Spleen (tissue), 7 donors: ENCODE results near the gene MED27.

Source experiments
- POLR2A ChIP-seq, 3 donors: fragments of 450-650 bp; IDR thresholded peaks; one replicate each; pipeline ENCODE4 v1.5.1; 2017; ENCODE audit warnings: antibody characterized with exemption in 3 of 3, mild to moderate bottlenecking in 1 of 3
- POLR2AphosphoS5 ChIP-seq, 3 donors: sonication (generic); formaldehyde crosslinking; IDR thresholded peaks; one replicate each; pipeline ENCODE4 v1.5.1; 2017; ENCODE audit warnings: antibody characterized with exemption in 3 of 3
- TF ChIP-seq, protein P1 (sequence below), 11 experiments: fragments of 200-600 bp in 7 of 11; fragments of 450-650 bp in 4 of 11; sonication (generic) in 4 of 11; IDR thresholded peaks in 8 of 11; conservative IDR thresholded peaks in 3 of 11; 1 replicate in 7 of 11; 2 replicates in 4 of 11; pipeline versions ENCODE4 v1.4.0 to v1.8.0; 2016 to 2021; ENCODE audit warnings: antibody characterized with exemption in 11 of 11, inconsistent platforms in 4 of 11, mild to moderate bottlenecking in 1 of 11
- donor health status: DM: no; HTN: no; CAD: no; lungs with moderate emphysema.
- donor health status: DM: no; HTN: no; CAD: no.
- donor health status: DM: no; HTN: no; CAD: no.

DNA sequence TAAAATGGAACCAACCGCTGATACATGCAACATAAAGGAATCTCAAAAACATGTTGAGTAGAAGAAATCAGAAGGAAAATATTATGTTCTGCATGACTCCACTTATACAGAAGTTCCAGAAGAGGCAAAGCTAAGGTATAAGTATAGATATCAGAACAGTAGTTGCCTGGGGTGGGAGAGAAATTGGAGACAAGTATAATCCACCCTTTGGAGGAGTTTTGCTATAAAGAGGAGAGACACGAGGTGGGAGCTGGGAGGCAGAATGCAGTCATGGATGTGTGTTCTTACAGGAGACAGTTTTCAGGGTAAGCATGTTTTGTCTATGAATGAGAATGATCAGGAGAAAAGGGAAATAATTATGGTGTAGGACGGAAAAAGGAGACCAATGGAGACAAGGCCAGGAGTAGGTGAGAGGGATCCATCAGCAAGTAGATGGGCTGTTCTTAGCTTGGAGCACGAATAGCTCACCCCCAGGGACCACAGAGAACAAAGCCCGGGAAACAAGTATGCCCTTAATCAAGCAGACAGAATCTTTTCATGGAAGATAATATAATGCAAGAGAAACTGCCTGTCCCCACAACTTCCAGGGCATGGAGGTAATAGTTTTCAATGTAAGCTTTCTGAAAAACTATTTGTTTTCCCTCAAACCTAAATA is 72.2 kb downstream of the MED27 start:
- TF ChIP-seq, protein P1, sequence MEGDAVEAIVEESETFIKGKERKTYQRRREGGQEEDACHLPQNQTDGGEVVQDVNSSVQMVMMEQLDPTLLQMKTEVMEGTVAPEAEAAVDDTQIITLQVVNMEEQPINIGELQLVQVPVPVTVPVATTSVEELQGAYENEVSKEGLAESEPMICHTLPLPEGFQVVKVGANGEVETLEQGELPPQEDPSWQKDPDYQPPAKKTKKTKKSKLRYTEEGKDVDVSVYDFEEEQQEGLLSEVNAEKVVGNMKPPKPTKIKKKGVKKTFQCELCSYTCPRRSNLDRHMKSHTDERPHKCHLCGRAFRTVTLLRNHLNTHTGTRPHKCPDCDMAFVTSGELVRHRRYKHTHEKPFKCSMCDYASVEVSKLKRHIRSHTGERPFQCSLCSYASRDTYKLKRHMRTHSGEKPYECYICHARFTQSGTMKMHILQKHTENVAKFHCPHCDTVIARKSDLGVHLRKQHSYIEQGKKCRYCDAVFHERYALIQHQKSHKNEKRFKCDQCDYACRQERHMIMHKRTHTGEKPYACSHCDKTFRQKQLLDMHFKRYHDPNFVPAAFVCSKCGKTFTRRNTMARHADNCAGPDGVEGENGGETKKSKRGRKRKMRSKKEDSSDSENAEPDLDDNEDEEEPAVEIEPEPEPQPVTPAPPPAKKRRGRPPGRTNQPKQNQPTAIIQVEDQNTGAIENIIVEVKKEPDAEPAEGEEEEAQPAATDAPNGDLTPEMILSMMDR (IDR thresholded peaks at IDR 0.05 in 8 of 11, conservative IDR thresholded peaks at IDR 0.05 in 3 of 11) = no peak
- TF ChIP-seq POLR2AphosphoS5 (IDR thresholded peaks at IDR 0.05) = no peak
- TF ChIP-seq POLR2A (IDR thresholded peaks at IDR 0.05) = no peak
